ENCODE measurements around the gene ADPRHL1. TPM values are rescaled to one million over a fixed set of nuclear protein-coding genes. Genes with fewer than 3 reads are reported as not detected.

ADPRHL1 gene
- total RNA-seq, 1 donor from 2014 or later, result 506 TPM

- intact Hi-C loops (cut with DNase I), result no loop called here
- DNase-seq, result no peak
- ATAC-seq (ENCODE audit: poor library complexity), result no peak
Measured at GRCh38 chr13:113350065-113350937, 103.0 kb downstream of the ADPRHL1 start.

Other genes starting within 250 kb of the ADPRHL1 start
- 54.4 TPM for gene PCID2, start 244.8 kb downstream of the ADPRHL1 start, total RNA-seq
- 141 TPM for gene CUL4A, start 243.9 kb downstream of the ADPRHL1 start, total RNA-seq
- gene LAMP1, start 156.2 kb downstream of the ADPRHL1 start, total RNA-seq, result 89.6 TPM
- gene GRTP1, start 89.4 kb downstream of the ADPRHL1 start, total RNA-seq, result 1.1 TPM
- gene DCUN1D2, start 37.2 kb upstream of the ADPRHL1 start, total RNA-seq, result 196 TPM
- gene TFDP1, start 131.3 kb upstream of the ADPRHL1 start, total RNA-seq, result 42.1 TPM
- gene ATP4B, start 204.7 kb upstream of the ADPRHL1 start, total RNA-seq, result not detected
- gene GRK1, start 213.7 kb upstream of the ADPRHL1 start, total RNA-seq, result 0.13 TPM